ENCODE measurements around the gene TMEM259. TPM values are rescaled to one million over a fixed set of nuclear protein-coding genes. Genes with fewer than 3 reads are reported as not detected.

TMEM259 gene
- total and polyA plus RNA-seq, 9 of the 15 experiments (the other 6 are each of a cell fraction or from before 2014, with no cell fraction given) = 0.52 to 231 (median 63.6) TPM

- TF ChIP-seq GABPA (tag; conservative IDR thresholded peaks at IDR 0.05; ENCODE audit: low read depth) (no peak), CCAR2 (IDR thresholded peaks at IDR 0.05; ENCODE audit: low read depth, low read length) (no peak), PHB2 (IDR thresholded peaks at IDR 0.05; ENCODE audit: low read depth) (no peak), NFYB (IDR thresholded peaks at IDR 0.05; ENCODE audit: extremely low read depth, insufficient read length) (no peak), KDM4B (IDR thresholded peaks at IDR 0.05; ENCODE audit: borderline replicate concordance in 2 of 2, low read depth in 1 of 2) (no peak), SAP30 (IDR thresholded peaks at IDR 0.05; ENCODE audit: borderline replicate concordance, insufficient read depth, low read depth, low read length, poor library complexity, severe bottlenecking) (peak; percentile 35), SIN3B (IDR thresholded peaks at IDR 0.05; ENCODE audit: low read depth) (no peak), ZNF212 (CRISPR knock-in tag; IDR thresholded peaks at IDR 0.05) (no peak), DMBX1 (CRISPR knock-in tag; IDR thresholded peaks at IDR 0.05; ENCODE audit: borderline replicate concordance) (no peak), HNRNPH1 (optimal IDR thresholded peaks at IDR 0.05; ENCODE audit: low read depth, low read length) (no peak), SMAD4 (CRISPR knock-in tag; conservative IDR thresholded peaks at IDR 0.05) (no peak), ZFP36 (IDR thresholded peaks at IDR 0.05; ENCODE audit: low read depth, low read length, partially characterized antibody) (peak; percentile 98), POLR2G (IDR thresholded peaks at IDR 0.05; ENCODE audit: low read depth, low read length) (peak; percentile 70), CREB5 (CRISPR knock-in tag; IDR thresholded peaks at IDR 0.05) (no peak), GTF3C2 (IDR thresholded peaks at IDR 0.05; ENCODE audit: borderline replicate concordance, extremely low read depth, insufficient read length) (no peak), ZNF197 (CRISPR knock-in tag; IDR thresholded peaks at IDR 0.05; ENCODE audit: low read depth) (no peak), KLF1 (tag; IDR thresholded peaks at IDR 0.05) (no peak), TGIF2 (CRISPR knock-in tag; IDR thresholded peaks at IDR 0.05) (no peak), MNT (conservative IDR thresholded peaks at IDR 0.05) (0 out of 4 replicates have a peak, but pooled peaks of 1 of the 2 experiments have one; percentile 12), IRF2 (CRISPR knock-in tag; IDR thresholded peaks at IDR 0.05) (no peak), RCOR1 (IDR thresholded peaks at IDR 0.05; ENCODE audit: borderline replicate concordance in 1 of 2, low read depth in 2 of 2, low read length in 2 of 2) (0 out of 4 replicates have a peak, but pooled peaks of 1 of the 2 experiments have one; percentile 16)
Measured at GRCh38 chr19:1017115-1017905, 3.6 kb downstream of the TMEM259 start (continued).
